IPS-18c (cell line): ENCODE data around the gene RSPH10B2.
A peak's percentile ranks its signal among the peaks of the same experiment; 100 is the strongest.
"Not testable (repeated sequence)": the region's sequence is repeated elsewhere in the genome, so short reads cannot be mapped to it uniquely, and the experiment has no call there.

Experiments
- H3K4me3 ChIP-seq: 2 replicates; pipeline ENCODE4 v1.7.0; 2013; ENCODE audit warnings: low read depth, mild to moderate bottlenecking, low read length, moderate library complexity; ENCODE audit not compliant: insufficient read depth
- H3K9me3 ChIP-seq: one replicate; pipeline ENCODE4 v1.6.1; 2013; ENCODE audit warnings: mild to moderate bottlenecking, low read length, moderate library complexity; ENCODE audit not compliant: control insufficient read depth, insufficient read depth

The RSPH10B2 gene

GRCh38 chr7:6749335-6749734, 4.6 kb upstream of the RSPH10B2 start:
- not testable (repeated sequence) for H3K4me3 ChIP-seq, H3K9me3 ChIP-seq

DNA sequence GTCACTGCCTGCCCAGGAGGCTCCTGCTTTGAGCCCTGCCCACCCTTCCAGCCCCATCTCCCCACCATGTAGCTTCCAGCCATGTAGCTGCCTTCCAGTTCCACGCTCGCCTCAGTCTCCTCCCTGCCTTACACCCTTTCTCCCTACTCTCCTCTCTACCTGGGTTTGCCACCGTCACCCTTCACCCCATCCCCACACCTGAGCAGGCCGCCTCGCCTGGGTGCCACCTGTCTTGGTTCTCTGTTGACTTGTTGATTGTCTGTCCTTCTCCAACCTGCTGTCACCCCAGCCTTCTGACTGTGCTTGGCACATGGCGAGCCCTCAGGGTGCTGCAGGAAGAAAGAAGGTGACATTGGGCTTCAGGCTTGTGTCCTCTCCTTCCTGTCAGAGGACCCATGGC, 3.7 kb upstream of the RSPH10B2 start:
- H3K9me3 ChIP-seq, H3K4me3 ChIP-seq: not testable (repeated sequence)

- H3K4me3 ChIP-seq, H3K9me3 ChIP-seq: not testable (repeated sequence)
These were observed 7.3 kb downstream of the RSPH10B2 start for GRCh38 chr7:6761186-6761585.

DNA sequence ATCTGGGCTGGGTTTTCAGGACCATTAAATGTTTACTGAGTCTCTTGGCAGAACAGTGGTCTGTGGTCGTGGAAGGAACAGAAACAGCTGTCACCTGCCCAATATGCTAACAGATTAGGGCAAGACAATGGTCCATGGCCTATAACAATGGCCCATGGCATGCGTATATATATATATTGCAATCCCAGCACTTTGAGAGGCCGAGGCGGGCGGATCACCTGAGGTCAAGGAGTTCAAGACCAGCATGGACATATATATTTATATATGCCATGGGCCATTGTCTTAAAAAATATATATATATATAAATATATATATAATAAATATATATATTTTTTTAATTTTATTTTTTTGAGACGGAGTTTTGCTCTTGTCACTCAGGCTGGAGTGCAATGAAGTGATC, 27.7 kb downstream of the RSPH10B2 start:
- H3K9me3 ChIP-seq, H3K4me3 ChIP-seq: not testable (repeated sequence)

- H3K4me3 ChIP-seq, H3K9me3 ChIP-seq: not testable (repeated sequence)
These were observed 35.5 kb downstream of the RSPH10B2 start for GRCh38 chr7:6789353-6789752.

DNA sequence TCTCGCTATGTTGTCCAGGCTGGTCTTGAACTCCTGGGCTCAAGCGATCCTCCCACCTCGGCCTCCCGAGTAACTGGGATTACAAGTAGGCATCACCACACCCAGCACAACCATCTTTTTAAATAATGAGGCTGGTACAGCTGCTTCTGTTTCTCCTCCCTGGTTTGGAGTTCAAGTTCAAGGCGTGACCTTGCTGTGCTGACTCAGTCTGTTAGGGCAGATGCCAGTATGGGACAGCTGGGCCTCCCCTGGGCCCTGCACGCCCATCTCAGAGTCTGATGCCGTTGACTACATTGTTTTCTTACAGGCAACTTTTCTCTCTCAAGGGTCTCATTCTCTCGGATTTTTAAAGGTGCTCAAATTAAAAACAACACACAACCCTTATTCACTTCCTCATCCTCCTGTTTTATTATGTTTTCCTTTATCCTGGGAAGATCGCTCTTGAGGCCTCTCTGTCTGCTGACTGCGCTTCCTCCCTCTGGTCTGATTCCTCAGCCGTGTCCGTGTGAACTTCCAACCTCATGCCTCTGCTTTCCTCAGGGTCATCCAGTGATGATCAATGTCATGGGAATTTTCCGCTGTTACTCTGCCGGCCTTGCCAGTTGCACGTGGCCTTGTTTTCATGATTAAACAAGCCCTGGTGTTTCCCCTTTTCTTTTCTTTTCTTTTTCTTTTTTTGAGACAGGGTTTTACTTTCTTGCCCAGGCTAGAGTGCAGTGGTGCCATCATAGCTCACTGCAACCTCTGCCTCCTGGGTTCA, 38.4 kb downstream of the RSPH10B2 start:
- H3K4me3 ChIP-seq: not testable (repeated sequence)

GRCh38 chr7:6794276-6794675, 40.4 kb downstream of the RSPH10B2 start:
- not testable (repeated sequence) for H3K9me3 ChIP-seq, H3K4me3 ChIP-seq

More for the DNA sequence above, 38.4 kb downstream of the RSPH10B2 start:
- H3K9me3 ChIP-seq: not testable (repeated sequence)

- not testable (repeated sequence) for H3K4me3 ChIP-seq, H3K9me3 ChIP-seq
These were observed 43.3 kb downstream of the RSPH10B2 start for GRCh38 chr7:6797218-6797617.

DNA sequence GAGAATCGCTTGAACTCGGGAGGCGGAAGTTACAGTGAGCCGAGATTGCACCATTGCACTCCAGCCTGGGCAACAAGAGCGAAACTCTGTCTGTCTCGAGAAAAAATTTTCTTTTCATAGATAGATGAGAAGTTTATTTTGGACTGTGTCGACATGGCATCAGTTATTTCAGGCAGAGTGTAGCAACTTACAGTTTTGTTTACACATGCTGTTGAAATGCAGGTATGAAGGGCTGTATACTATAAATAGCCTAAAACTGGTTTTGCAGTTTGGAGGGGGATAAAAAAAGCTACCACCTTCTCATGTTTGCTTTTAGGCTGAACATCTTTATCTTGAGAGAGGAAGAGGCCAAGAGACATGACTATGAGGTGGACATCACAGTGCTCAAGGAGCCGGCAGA, 44.1 kb downstream of the RSPH10B2 start:
- H3K4me3 ChIP-seq: not testable (repeated sequence)

GRCh38 chr7:6799887-6800286, 46.0 kb downstream of the RSPH10B2 start:
- H3K9me3 ChIP-seq, H3K4me3 ChIP-seq: not testable (repeated sequence)

More for the DNA sequence above, 44.1 kb downstream of the RSPH10B2 start:
- H3K9me3 ChIP-seq: not testable (repeated sequence)

- H3K4me3 ChIP-seq, H3K9me3 ChIP-seq: not testable (repeated sequence)
These were observed 46.4 kb downstream of the RSPH10B2 start for GRCh38 chr7:6800331-6800730.

DNA sequence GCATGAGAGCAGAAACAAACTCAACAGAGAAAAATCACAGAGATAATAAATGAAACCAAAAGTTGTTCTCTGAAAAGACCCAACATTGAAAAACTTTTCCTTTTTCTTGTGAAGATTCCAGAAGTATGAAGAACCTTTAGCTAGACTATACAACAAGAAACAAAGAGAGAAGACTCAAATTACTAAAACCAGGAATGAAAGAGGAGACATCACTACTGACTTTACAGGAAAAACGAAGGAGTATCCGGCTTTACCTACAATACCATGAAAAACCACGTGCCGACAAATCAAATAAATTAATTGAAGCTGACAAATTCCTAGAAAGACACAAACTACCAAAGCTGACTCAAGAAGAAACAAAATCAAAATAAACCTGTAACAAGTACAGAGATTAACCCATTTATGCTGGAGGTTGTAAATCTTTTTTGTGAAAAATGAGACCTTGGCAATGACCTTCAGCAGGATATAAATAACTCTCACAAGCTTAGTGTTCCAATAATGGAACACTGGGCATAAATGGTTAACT, 53.6 kb downstream of the RSPH10B2 start:
- H3K4me3 ChIP-seq, H3K9me3 ChIP-seq: not testable (repeated sequence)

GRCh38 chr7:6807959-6808358, 54.1 kb downstream of the RSPH10B2 start:
- not testable (repeated sequence) for H3K4me3 ChIP-seq, H3K9me3 ChIP-seq

DNA sequence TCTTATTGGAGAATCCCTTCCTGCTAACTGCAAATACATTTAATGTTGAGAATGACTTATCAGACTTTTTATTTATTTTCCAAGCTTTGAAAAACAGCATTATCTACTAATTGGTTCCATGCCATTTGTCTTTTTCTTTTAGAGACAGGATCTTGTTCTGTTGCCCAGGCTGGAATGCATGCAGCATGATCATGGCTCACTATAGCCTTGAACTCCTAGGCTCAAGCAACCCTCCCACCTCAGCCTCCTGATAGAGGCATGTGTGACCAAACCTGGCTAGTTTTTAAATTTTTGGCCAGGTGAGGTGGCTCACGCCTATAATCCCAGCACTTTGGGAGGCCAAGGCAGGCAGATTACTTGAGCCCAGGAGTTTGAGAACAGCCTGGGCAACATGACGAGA, 59.1 kb downstream of the RSPH10B2 start:
- H3K9me3 ChIP-seq, H3K4me3 ChIP-seq: not testable (repeated sequence)

DNA sequence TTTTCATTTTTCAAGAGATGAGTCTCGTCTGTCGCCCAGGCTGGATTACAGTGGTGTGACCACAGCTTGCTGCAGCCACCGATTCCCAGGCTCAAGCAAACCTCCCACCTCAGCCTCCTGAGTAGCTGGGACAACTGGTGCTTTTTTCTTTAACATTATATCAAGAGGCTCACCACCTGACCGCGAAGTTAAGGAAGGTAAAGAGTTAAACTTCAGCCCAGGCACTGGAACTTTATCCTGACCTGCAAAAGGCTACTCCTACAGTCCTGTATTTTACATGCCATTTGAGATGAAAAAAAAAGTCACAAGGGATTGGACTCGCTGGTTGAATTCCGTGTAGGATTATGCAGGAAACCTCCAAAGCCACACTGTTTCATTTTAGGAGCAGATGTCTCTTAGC, 61.6 kb downstream of the RSPH10B2 start:
- not testable (repeated sequence) for H3K4me3 ChIP-seq

GRCh38 chr7:6821622-6822021, 67.7 kb downstream of the RSPH10B2 start:
- H3K4me3 ChIP-seq: not testable (repeated sequence)

More for the DNA sequence above, 61.6 kb downstream of the RSPH10B2 start:
- not testable (repeated sequence) for H3K9me3 ChIP-seq

DNA sequence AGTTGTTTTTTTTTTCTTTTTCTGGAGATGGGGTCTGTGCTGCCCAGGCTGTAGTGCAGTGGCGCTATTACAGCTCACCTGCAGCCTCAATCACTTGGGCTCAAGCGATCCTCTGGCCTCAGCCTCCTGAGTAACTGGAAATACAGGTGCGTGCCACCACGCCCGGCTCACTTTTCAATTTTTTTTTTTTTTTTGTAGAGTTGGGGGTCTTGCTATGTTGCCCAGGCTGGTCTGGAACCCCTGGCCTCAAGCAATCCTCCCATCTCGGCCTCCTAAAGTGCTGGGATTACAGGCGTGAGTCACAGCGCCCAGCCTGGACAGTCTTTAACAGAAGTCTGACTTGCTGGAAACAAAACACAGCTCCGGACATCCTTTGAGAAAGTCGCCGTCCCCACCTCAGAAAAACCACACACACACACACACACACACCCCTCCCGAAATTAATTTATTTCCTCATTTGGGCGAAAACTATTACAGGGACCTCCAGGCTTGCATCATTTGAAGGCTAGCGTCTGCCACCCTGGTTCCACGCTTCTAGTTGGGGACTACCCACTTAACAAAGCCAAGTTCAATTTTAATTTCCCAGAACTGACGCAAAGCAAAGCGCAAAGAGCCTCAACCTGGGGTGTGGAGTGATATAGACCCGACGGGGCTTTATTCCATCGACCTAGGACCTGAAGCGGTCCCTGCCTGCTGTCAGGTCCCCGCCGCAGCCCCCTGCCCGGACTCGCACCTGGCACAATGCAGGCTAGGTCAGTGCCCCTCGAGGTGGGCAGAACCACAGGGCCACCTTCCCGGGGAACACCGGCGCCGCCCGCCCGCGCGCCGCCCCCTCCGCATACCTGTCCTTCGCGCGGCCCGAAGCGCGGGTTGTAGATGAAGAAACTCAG, 71.6 kb downstream of the RSPH10B2 start:
- not testable (repeated sequence) for H3K9me3 ChIP-seq, H3K4me3 ChIP-seq

More at GRCh38 chr7:6821622-6822021, 67.7 kb downstream of the RSPH10B2 start:
- H3K9me3 ChIP-seq: not testable (repeated sequence)

DNA sequence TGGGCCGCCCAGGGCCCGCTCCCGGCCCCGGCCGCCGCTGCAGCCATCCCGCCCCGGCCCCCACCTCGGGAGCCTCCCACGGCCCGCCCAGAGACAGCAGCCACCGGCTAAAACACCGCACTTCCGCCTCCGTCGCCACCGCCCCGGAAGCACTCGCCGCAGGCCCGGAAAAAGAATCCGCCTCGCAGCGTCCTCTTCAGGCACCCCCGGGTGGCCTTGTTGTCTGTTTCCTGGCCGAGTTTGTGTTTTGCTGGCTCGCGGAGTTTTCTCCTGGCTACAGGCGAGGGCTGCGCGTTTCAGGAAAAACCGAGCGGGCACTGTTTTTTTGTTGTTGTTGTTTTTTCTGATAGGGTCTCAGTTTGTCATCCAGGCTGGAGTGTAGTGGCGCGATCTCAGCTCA, 72.2 kb downstream of the RSPH10B2 start, which contains the start of gene CCZ1B:
TSS of gene CCZ1B (minus strand) at position 125 of the 400 bp plus-strand sequence. CDS start at position 47, 78 bp downstream.
- H3K9me3 ChIP-seq: not testable (repeated sequence)
- H3K4me3 ChIP-seq: peak within 1 kb of the TSS; percentile 28; the same call in 1 of the 2 replicates
